Raji (cell line): ENCODE results near the gene HEPACAM.

Experiments used
- POLR2A ChIP-seq: IDR thresholded peaks from 2 replicates; pipeline ENCODE4 v1.6.1; 2011; ENCODE audit warnings: low read depth, low read length, control low read depth; ENCODE audit not compliant: insufficient read depth

Gene HEPACAM

GRCh38 chr11:124874571-124875255, 61.1 kb downstream of the HEPACAM start:
- no peak for TF ChIP-seq POLR2A

- TF ChIP-seq POLR2A = no peak
These were observed 61.9 kb downstream of the HEPACAM start for GRCh38 chr11:124873951-124874350.

DNA sequence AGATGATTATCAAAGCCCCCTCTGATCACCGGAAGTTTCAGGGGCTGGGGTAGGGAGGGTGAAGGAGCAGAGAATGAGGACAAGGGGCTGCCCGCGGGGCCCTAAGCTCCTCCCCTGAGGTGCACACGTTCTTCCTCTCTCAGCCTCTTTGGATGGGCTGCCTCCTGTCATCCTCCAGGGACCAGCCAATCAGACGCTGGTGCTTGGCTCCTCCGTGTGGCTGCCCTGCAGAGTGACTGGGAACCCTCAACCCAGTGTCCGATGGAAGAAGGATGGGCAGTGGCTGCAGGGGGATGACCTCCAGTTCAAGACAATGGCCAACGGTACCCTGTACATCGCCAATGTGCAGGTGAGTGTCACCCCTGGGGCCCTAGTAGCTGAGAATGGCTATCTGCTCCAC, 63.1 kb downstream of the HEPACAM start:
- no peak for TF ChIP-seq POLR2A

GRCh38 chr11:124872280-124872679, 63.6 kb downstream of the HEPACAM start:
- TF ChIP-seq POLR2A = no peak

DNA sequence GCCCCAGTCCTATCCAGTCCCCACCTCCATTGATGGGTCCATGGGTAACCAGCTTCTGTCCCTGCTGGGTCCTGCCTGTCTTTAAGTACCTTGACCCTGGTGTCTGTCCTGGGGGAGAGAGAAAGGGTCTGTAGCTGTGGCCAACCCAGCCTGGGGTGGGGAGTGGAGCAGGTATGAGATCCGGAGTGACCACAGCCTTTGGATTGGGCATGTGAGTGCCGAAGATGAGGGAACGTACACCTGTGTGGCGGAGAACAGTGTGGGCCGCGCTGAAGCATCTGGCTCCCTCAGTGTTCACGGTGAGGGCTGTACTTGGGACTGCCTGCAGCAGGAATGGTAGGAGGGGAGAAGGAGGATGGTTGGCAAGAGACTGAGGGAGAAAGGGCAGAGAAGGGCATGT, 65.4 kb downstream of the HEPACAM start:
- no peak for TF ChIP-seq POLR2A

DNA sequence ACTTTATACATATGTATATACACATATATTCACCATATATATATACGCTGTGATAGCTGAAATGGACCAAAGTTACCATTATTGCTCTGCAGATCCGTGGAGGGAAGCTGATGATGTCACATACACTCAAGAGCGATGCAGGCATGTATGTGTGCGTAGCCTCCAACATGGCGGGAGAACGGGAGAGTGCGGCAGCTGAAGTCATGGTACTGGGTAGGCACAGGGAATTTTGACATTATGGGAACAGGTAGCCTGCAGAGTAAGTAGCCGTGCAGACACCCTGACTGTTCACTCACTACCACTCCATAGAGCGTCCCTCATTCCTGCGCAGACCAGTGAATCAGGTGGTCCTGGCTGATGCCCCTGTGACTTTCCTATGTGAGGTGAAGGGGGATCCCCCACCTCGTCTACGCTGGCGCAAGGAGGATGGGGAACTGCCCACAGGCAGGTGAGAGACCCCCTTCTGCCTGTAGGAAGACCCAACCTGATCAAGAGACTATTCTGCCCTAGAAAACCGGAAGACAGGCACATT, 65.9 kb downstream of the HEPACAM start:
- TF ChIP-seq POLR2A = no peak

GRCh38 chr11:124869331-124869730, 66.5 kb downstream of the HEPACAM start:
- TF ChIP-seq POLR2A = no peak
